PC-3 (cell line): Measurements from ENCODE around the gene TMEM184B.

ENCODE experiments used
- EZH2 ChIP-seq: fragments of 300-600 bp; sonication (generic); IDR thresholded peaks from one replicate; pipeline ENCODE4 v1.6.1; 2017; ENCODE audit warnings: antibody characterized with exemption, mild to moderate bottlenecking, low read length; ENCODE audit not compliant: unreplicated experiment
- TF ChIP-seq, protein P1 (sequence below): fragments of 300-600 bp; sonication (generic); conservative IDR thresholded peaks from 2 replicates; pipeline ENCODE4 v1.5.1; 2017; ENCODE audit warnings: antibody characterized with exemption, low read depth, mild to moderate bottlenecking, low read length

DNA sequence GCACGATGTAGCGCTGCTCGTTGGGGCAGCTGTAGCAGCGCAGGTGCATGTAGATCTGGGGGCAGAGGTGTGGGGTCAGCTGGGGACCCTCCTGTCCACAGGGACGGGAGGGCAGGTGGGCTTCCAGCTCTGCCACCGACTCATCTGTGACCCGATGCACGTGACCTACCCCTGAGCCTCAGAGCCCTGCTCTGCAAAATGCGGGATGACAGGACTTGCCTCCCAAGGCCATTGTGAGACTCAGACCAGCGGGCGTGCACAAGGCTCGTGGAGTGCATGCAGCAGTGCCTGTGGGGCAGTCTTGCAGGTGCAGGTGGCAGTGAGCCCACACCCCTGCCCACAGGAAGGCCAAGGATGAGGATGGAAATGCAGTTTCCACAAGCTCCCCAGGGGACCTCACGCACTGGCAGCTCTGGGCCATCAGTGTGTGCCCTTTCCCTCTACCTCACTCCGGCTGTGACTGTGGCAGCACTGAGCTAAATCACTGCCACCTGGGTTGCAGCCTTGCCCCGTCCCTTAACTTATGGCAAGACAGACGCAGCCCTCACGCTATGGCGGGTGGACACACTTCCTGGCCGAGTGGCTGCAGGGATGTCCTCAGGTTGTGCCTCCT, 26.7 kb downstream of the TMEM184B start:
- TF ChIP-seq, protein P1, sequence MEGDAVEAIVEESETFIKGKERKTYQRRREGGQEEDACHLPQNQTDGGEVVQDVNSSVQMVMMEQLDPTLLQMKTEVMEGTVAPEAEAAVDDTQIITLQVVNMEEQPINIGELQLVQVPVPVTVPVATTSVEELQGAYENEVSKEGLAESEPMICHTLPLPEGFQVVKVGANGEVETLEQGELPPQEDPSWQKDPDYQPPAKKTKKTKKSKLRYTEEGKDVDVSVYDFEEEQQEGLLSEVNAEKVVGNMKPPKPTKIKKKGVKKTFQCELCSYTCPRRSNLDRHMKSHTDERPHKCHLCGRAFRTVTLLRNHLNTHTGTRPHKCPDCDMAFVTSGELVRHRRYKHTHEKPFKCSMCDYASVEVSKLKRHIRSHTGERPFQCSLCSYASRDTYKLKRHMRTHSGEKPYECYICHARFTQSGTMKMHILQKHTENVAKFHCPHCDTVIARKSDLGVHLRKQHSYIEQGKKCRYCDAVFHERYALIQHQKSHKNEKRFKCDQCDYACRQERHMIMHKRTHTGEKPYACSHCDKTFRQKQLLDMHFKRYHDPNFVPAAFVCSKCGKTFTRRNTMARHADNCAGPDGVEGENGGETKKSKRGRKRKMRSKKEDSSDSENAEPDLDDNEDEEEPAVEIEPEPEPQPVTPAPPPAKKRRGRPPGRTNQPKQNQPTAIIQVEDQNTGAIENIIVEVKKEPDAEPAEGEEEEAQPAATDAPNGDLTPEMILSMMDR, result no peak
- TF ChIP-seq EZH2, result no peak
